HL-60 (cell line): ENCODE results near the gene TAF5L.

Experiments used
- SPI1 ChIP-seq: IDR thresholded peaks from 2 replicates; pipeline ENCODE4 v1.6.1; 2012; ENCODE audit warnings: low read depth, mild to moderate bottlenecking, borderline replicate concordance
- TF ChIP-seq, protein P1 (sequence below): IDR thresholded peaks from one replicate; pipeline ENCODE4 v1.5.1; 2011; ENCODE audit warnings: low read length, control low read depth, inconsistent platforms; ENCODE audit not compliant: insufficient read depth

DNA sequence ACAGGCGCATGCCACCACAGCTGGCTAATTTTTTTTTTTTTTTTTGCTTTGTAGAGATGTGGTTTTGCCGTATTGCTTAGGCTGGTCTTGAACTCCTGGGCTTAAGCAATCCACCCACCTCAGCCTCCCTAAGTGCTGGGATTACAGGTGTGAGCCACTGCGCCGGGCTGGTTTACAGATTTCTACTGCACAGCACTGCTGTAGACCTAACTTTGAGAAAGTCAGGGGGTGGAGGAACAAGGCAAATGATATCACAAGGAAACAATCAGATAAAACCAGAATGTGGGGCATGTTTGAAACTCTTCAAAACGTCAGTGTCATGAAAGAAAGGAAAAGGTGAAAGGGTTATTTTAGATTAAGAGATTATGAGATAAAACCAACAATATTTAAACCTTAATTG, 45.4 kb upstream of the TAF5L start:
- TF ChIP-seq, protein P1, sequence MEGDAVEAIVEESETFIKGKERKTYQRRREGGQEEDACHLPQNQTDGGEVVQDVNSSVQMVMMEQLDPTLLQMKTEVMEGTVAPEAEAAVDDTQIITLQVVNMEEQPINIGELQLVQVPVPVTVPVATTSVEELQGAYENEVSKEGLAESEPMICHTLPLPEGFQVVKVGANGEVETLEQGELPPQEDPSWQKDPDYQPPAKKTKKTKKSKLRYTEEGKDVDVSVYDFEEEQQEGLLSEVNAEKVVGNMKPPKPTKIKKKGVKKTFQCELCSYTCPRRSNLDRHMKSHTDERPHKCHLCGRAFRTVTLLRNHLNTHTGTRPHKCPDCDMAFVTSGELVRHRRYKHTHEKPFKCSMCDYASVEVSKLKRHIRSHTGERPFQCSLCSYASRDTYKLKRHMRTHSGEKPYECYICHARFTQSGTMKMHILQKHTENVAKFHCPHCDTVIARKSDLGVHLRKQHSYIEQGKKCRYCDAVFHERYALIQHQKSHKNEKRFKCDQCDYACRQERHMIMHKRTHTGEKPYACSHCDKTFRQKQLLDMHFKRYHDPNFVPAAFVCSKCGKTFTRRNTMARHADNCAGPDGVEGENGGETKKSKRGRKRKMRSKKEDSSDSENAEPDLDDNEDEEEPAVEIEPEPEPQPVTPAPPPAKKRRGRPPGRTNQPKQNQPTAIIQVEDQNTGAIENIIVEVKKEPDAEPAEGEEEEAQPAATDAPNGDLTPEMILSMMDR, result no peak
- no peak for TF ChIP-seq SPI1
